ENCODE measurements around the gene EEIG1. TPM values are rescaled to one million over a fixed set of nuclear protein-coding genes. Genes with fewer than 3 reads are reported as not detected.

Gene EEIG1
- total RNA-seq, 3 donors from 2014 or later: 127 to 168 (median 144) TPM

DNA sequence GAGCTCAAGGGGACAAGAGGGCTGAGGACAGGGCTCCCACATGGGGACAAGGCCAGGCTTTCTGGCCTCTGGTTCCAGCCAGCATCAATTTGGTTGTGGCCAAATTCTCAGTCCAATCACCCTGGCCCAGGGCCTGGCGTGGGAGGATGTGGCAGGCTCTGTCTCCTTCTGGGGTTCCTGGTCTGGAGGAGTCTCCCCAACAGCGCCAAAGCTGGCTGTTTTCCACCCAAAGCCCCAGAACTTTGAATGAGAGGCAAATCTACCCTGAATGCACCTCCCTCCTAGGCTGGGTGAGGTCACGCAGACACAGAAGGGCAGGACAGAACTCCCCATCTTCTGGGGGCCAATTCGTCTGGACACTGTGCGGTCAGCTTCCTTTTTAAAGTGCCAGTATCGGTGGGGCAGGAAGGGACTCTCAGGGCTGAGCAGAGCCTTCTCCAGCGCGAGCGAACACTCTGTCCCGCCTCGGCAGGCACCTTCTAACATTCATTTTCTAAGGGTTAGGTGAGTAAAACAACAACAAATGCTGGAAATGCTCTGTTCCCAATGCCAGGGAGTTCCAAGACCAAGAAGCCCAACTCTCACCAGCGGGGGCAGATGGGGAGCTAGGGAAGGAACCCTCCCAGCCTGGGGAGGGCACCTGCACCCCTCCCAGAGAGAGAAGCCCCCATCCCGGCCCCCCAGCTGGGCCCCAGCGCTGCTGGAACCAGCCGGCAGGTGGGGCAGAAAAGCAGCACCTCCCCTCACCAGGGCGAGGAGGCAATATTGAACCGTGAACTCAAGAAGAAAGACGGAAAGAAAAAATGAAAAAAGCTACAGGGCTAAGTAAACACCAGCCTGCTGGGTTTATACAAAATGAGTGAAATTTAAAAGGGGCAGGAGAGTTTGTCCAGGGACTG is 39.5 kb downstream of the EEIG1 start:
- peaks cover 5% of the 10 kb centered on the region for H3K36me3 ChIP-seq (ENCODE audit: low read depth)
- peak in 1 of 3 donors; percentile 43 for DNase-seq
- TF ChIP-seq, protein P1, sequence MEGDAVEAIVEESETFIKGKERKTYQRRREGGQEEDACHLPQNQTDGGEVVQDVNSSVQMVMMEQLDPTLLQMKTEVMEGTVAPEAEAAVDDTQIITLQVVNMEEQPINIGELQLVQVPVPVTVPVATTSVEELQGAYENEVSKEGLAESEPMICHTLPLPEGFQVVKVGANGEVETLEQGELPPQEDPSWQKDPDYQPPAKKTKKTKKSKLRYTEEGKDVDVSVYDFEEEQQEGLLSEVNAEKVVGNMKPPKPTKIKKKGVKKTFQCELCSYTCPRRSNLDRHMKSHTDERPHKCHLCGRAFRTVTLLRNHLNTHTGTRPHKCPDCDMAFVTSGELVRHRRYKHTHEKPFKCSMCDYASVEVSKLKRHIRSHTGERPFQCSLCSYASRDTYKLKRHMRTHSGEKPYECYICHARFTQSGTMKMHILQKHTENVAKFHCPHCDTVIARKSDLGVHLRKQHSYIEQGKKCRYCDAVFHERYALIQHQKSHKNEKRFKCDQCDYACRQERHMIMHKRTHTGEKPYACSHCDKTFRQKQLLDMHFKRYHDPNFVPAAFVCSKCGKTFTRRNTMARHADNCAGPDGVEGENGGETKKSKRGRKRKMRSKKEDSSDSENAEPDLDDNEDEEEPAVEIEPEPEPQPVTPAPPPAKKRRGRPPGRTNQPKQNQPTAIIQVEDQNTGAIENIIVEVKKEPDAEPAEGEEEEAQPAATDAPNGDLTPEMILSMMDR (IDR thresholded peaks at IDR 0.05): no peak
- H3K9me3 ChIP-seq: no peaks in the 10 kb centered on the region
- intact Hi-C loops (cut with DNase I, micrococcal nuclease): loop anchor here in 1 of 2 donors (5.0 to 10.0 kb wide), 2 partner anchors 96 to 173 kb away; no protein-coding TSS in a partner anchor
- no peak overlapping the region for H3K4me3 ChIP-seq
- peaks cover 18% of the 10 kb centered on the region for H3K4me1 ChIP-seq (ENCODE audit: low read depth)
- ATAC-seq: no peak

DNA sequence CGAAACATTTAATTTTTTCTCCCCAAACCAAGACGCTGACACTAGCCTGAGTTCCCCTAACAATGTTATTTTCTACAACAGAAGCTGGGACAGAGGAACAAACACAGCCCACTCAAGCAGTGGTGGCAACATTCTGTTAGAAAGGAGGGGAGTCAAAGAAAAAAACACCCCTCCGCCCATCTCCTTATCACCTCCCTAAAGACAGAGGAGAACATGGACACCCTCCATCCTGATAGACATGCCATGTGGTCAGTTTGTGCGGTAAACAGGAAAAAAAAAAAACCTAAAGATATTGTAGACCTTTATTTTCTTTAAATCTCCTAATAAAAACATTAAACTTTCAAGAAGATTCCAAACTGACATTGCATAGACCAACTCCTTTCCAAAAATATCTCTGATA is 40.2 kb downstream of the EEIG1 start:
- Histone ChIP-seq H3K36me3 (ENCODE audit: low read depth) (peaks cover 5% of the 10 kb centered on the region), H3K9me3 (no peaks in the 10 kb centered on the region), H3K4me3 (no peak overlapping the region), H3K4me1 (ENCODE audit: low read depth) (peaks cover 20% of the 10 kb centered on the region)
- TF ChIP-seq, protein P1 (IDR thresholded peaks at IDR 0.05): no peak
- intact Hi-C loops (cut with DNase I, micrococcal nuclease): loop anchor here in 1 of 2 donors (5.0 to 10.0 kb wide), 2 partner anchors 97 to 174 kb away; no protein-coding TSS in a partner anchor
- DNase-seq (no peak), ATAC-seq (no peak)

DNA sequence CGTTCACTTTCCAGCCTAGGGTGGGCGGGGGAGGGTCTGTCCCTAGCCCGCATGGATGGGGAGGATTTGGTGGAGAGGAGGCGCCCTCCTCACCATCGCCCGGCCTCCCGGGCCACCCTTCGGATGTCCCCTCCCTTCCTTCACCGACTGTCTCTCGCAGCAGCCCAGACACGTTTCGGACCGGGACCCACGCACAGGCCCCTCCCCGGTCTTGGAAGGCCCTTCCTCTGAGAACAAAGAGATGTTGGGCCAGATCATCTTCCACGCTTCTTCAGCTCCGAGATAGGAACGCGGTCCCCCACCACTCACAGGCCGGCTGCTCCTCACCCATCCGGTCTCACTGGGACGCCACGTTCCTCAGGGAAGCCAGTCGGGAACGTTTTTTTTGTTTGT is 42.5 kb downstream of the EEIG1 start:
- Histone ChIP-seq H3K9me3 (no peaks in the 10 kb centered on the region), H3K4me3 (no peak overlapping the region), H3K4me1 (ENCODE audit: low read depth) (peaks cover 17% of the 10 kb centered on the region), H3K36me3 (ENCODE audit: low read depth) (no peaks in the 10 kb centered on the region)
- intact Hi-C loops (cut with DNase I, micrococcal nuclease): no loop called here
- peak; percentile 27 for ATAC-seq
- DNase-seq: peak in 2 of 3 donors; percentile 59 to 70
- TF ChIP-seq, protein P1 (IDR thresholded peaks at IDR 0.05): no peak

DNA sequence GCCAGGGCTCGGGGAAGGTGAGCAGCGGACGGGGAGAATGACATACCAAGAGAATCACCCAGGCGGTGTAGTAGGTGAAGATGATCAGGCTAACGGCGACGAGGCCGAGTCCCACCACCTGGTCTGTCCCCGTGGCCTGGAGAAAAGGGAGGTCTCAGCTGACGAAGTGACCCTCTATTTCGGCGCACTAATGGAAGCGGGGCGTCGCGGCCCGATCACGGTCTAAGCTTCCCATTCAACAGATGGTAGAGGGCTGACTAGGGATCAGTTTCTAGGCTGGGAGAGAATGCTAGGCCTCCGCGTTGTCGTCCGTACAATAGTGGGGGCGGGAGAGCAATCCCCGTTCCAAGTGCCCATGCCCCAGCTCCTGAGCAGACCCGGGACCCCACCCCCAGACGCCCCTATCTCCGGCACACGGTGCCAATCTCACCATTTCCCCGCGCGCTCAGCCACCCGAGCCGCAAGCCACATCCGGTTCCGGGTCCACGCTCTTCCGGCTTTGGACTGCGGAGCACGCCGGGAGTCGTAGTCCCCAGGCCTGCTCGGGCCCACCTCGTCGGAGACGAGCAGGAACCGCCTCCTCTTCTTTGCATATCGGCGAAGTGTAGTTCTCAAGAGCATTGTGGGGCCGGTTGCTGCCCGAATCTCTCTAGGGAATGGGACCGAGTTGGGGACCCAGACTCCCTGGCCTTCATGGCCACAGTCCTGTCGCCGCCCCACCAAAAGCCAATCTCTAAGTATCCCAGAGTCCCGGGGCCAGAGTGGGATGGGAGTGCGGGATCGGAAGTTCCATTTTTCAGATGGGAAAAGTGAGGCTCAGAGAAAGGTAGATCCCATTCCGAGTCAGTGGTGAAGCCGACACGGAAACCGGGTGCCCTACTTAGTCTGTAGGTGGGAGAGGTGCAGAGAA is 43.1 kb downstream of the EEIG1 start, which contains the start of gene DPM2:
Gene DPM2, minus strand, starts transcription at position 467 of the 910 bp plus-strand sequence. Its CDS starts 34 bp downstream, at position 433.
- Histone ChIP-seq H3K36me3 (ENCODE audit: low read depth) (no peaks in the 10 kb centered on the region), H3K4me1 (ENCODE audit: low read depth) (peaks cover 17% of the 10 kb centered on the region), H3K9me3 (no peaks in the 10 kb centered on the region), H3K4me3 (peak within 1 kb of the TSS; percentile 49)
- DNase-seq (peak; percentile 86 to 92 (median 88)), ATAC-seq (peak; percentile 91)
- TF ChIP-seq, protein P1 (IDR thresholded peaks at IDR 0.05): no peak
- intact Hi-C loops (cut with DNase I, micrococcal nuclease): no loop called here

DNA sequence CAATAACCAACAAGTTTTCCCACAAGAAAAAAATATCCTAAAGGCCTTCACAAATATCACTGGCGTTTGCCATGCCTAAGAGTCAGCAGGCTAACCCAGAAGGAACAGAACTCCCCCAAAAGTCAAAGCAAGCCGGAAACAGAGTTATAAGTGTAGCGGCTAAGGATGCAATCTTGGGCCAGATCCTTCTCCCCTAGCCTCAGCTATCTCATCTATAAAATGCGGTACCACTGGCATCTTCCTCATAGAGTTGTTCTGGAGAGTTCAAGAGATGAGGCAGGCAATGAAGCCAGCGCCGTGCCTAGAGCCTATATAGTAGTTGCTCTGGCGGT is 43.8 kb downstream of the EEIG1 start:
- no peak for ATAC-seq
- peaks cover 17% of the 10 kb centered on the region for H3K4me1 ChIP-seq (ENCODE audit: low read depth)
- intact Hi-C loops (cut with DNase I, micrococcal nuclease): no loop called here

More for the DNA sequence above, 43.8 kb downstream of the EEIG1 start:
- Histone ChIP-seq H3K9me3 (no peaks in the 10 kb centered on the region), H3K36me3 (ENCODE audit: low read depth) (no peaks in the 10 kb centered on the region), H3K4me3 (peak overlapping the region; percentile 49)
- TF ChIP-seq, protein P1 (IDR thresholded peaks at IDR 0.05): no peak
- DNase-seq: no peak

Measured in mucosa of descending colon (tissue), 3 donors.